Osteoblast (primary cell): ENCODE data around the gene BAHD1. TPM values are rescaled to one million over a fixed set of nuclear protein-coding genes. Genes with fewer than 3 reads are reported as not detected.

Experiments used
- DNase-seq: peaks from one replicate; pipeline ENCODE4 v3.0.0; 2011; ENCODE audit warnings: low spot score, mixed read lengths; ENCODE audit not compliant: insufficient read length; ENCODE audit errors: missing footprints
- H2AFZ ChIP-seq: 2 replicates; pipeline ENCODE4 v1.6.0; 2011; ENCODE audit warnings: mild to moderate bottlenecking, low read length
- H3K27ac ChIP-seq: 2 replicates; pipeline ENCODE4 v1.5.1; 2011; ENCODE audit warnings: mild to moderate bottlenecking, low read depth, low read length, moderate library complexity
- H3K27me3 ChIP-seq: 2 replicates; pipeline ENCODE4 v1.6.0; 2012; ENCODE audit warnings: mild to moderate bottlenecking, control low read depth, inconsistent platforms, low read length, moderate library complexity; ENCODE audit not compliant: insufficient read depth
- H3K36me3 ChIP-seq: 2 replicates; pipeline ENCODE4 v1.5.1; 2011; ENCODE audit warnings: mild to moderate bottlenecking, low read length, control low read depth, moderate library complexity; ENCODE audit not compliant: insufficient read depth
- H3K4me1 ChIP-seq: 2 replicates; pipeline ENCODE4 v1.5.1; 2011; ENCODE audit warnings: mild to moderate bottlenecking, low read length, control low read depth, moderate library complexity; ENCODE audit not compliant: insufficient read depth
- H3K4me2 ChIP-seq: 2 replicates; pipeline ENCODE4 v1.6.0; 2011; ENCODE audit warnings: mild to moderate bottlenecking, low read length; ENCODE audit not compliant: insufficient read depth
- H3K4me3 ChIP-seq: fragments of 200-600 bp; sonication (generic); 3 replicates; pipeline ENCODE4 v1.5.1; 2012; ENCODE audit warnings: mild to moderate bottlenecking, low read length, inconsistent platforms; ENCODE audit not compliant: insufficient read depth
- H3K79me2 ChIP-seq: 2 replicates; pipeline ENCODE4 v1.6.0; 2012; ENCODE audit warnings: mild to moderate bottlenecking, low read length, control low read depth, inconsistent platforms; ENCODE audit not compliant: insufficient read depth
- H3K9me3 ChIP-seq: 2 replicates; pipeline ENCODE4 v1.5.1; 2011; ENCODE audit warnings: low read depth, low read length, control low read depth
- H4K20me1 ChIP-seq: 2 replicates; pipeline ENCODE4 v1.6.0; 2012; ENCODE audit warnings: mild to moderate bottlenecking, low read length, control low read depth; ENCODE audit not compliant: insufficient read depth
- CTCF ChIP-seq: IDR thresholded peaks from 2 replicates; pipeline ENCODE4 v1.5.1; 2011; ENCODE audit warnings: mild to moderate bottlenecking, low read depth, low read length, moderate library complexity; ENCODE audit errors: extremely low read depth
- total RNA-seq: library from RNA; depleted of rRNA; stranded (reverse); fragments of >200 nt; gene quantifications from 2 replicates; pipeline ENCODE4 v1.2.3, GENCODE V29; 2012

BAHD1 gene
- total RNA-seq, 1 donor = 10.5 TPM

GRCh38 chr15:40456299-40456712 lies 15.6 kb downstream of the BAHD1 start:
- Histone ChIP-seq H3K79me2 (peaks cover 63% of the 10 kb centered on the region), H3K9me3 (no peaks in the 10 kb centered on the region), H3K27me3 (no peaks in the 10 kb centered on the region), H3K4me1 (peaks cover 16% of the 10 kb centered on the region), H3K36me3 (no peaks in the 10 kb centered on the region), H3K4me3 (no peak overlapping the region), H2AFZ (no peak overlapping the region), H3K4me2 (no peak overlapping the region), H4K20me1 (peaks cover 76% of the 10 kb centered on the region), H3K27ac (no peak overlapping the region)
- peak; percentile 86 for DNase-seq
- TF ChIP-seq CTCF = no peak

GRCh38 chr15:40456738-40457137 lies 16.0 kb downstream of the BAHD1 start:
- H3K27me3 ChIP-seq = no peaks in the 10 kb centered on the region
- no peak overlapping the region for H3K4me2 ChIP-seq
- no peak overlapping the region for H3K4me3 ChIP-seq
- DNase-seq = peak; percentile 60
- no peak overlapping the region for H2AFZ ChIP-seq
- H4K20me1 ChIP-seq = peaks cover 71% of the 10 kb centered on the region
- H3K4me1 ChIP-seq = peaks cover 16% of the 10 kb centered on the region
- no peak for TF ChIP-seq CTCF
- H3K27ac ChIP-seq = no peak overlapping the region
- no peaks in the 10 kb centered on the region for H3K9me3 ChIP-seq
- H3K36me3 ChIP-seq = no peaks in the 10 kb centered on the region
- H3K79me2 ChIP-seq = peaks cover 59% of the 10 kb centered on the region

GRCh38 chr15:40458495-40459371 lies 18.0 kb downstream of the BAHD1 start:
- peaks cover 16% of the 10 kb centered on the region for H3K4me1 ChIP-seq
- DNase-seq = peak; percentile 73
- no peak overlapping the region for H3K27ac ChIP-seq
- TF ChIP-seq CTCF = no peak
- peaks cover 49% of the 10 kb centered on the region for H3K79me2 ChIP-seq
- H3K4me3 ChIP-seq = no peak overlapping the region
- peaks cover 14% of the 10 kb centered on the region for H3K36me3 ChIP-seq
- no peak overlapping the region for H2AFZ ChIP-seq
- no peaks in the 10 kb centered on the region for H3K27me3 ChIP-seq
- H3K4me2 ChIP-seq = no peak overlapping the region
- H3K9me3 ChIP-seq = no peaks in the 10 kb centered on the region
- peaks cover 60% of the 10 kb centered on the region for H4K20me1 ChIP-seq

- peaks cover 47% of the 10 kb centered on the region for H3K79me2 ChIP-seq
Observed at GRCh38 chr15:40459391-40460015, 18.8 kb downstream of the BAHD1 start.

More at GRCh38 chr15:40459391-40460015, 18.8 kb downstream of the BAHD1 start:
- no peaks in the 10 kb centered on the region for H3K27me3 ChIP-seq
- TF ChIP-seq CTCF = no peak
- H4K20me1 ChIP-seq = peaks cover 54% of the 10 kb centered on the region
- H3K4me2 ChIP-seq = no peak overlapping the region
- H3K9me3 ChIP-seq = no peaks in the 10 kb centered on the region
- no peak overlapping the region for H2AFZ ChIP-seq
- peaks cover 19% of the 10 kb centered on the region for H3K36me3 ChIP-seq
- peaks cover 13% of the 10 kb centered on the region for H3K4me1 ChIP-seq
- H3K4me3 ChIP-seq = no peak overlapping the region
- H3K27ac ChIP-seq = no peak overlapping the region
- peak; percentile 64 for DNase-seq
